Ovary (tissue), 3 donors: ENCODE measurements around the gene SLC4A1AP.

ENCODE experiments used
- CTCF ChIP-seq, 3 donors: fragments of 450-650 bp in 2 of 3; fragments of 200-600 bp in 1 of 3; IDR thresholded peaks; one replicate each; pipeline versions ENCODE4 v1.5.1 to v1.8.0; 2016 to 2022; ENCODE audit warnings: antibody characterized with exemption in 3 of 3, mild to moderate bottlenecking in 1 of 3
- POLR2A ChIP-seq: fragments of 450-650 bp; IDR thresholded peaks from one replicate; pipeline ENCODE4 v1.6.1; 2017; ENCODE audit warnings: antibody characterized with exemption, mild to moderate bottlenecking, moderate library complexity
- donor health status: DM: no; HTN: no; CAD: no.

DNA sequence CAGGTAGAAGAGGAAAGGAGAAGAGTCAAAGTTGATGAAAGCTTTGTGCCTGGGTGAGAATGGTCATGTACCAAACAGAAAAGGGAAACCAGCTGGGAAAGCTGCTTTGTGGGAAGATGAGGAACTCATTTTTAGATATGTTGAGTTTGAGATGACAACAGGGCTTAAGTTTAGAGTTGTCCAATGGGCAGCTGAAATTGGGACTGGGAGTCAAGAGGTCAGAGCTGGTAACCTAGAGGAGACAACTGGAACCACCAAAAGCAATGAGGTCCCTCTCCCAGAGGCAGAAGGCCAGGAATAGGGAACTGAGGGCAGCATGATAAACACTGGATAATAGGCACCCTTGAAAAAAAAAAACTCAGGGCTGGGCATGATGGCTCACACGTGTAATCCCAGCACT is 48.8 kb downstream of the SLC4A1AP start:
- TF ChIP-seq CTCF (IDR thresholded peaks at IDR 0.05) (no peak), POLR2A (no peak)
